Measurements from ENCODE around the gene FAM83D.

The FAM83D gene

GRCh38 chr20:38953630-38954340 is 27.6 kb downstream of the FAM83D start:
- TF ChIP-seq TAF1 (IDR thresholded peaks at IDR 0.05; ENCODE audit: low read depth): no peak
- no peak for TF ChIP-seq NFIC (IDR thresholded peaks at IDR 0.05)
- TF ChIP-seq CEBPB (IDR thresholded peaks at IDR 0.05): no peak
- no peak for TF ChIP-seq FOXM1 (IDR thresholded peaks at IDR 0.05; ENCODE audit: borderline replicate concordance, low read depth)
- no peak for TF ChIP-seq YY1 (IDR thresholded peaks at IDR 0.05; ENCODE audit: low read depth)
- TF ChIP-seq EP300 (IDR thresholded peaks at IDR 0.05; ENCODE audit: borderline replicate concordance): no peak
- no peak for TF ChIP-seq EGR1 (IDR thresholded peaks at IDR 0.05)
- no peak for TF ChIP-seq CREB1 (IDR thresholded peaks at IDR 0.05; ENCODE audit: low read depth)
- no peak for TF ChIP-seq REST (IDR thresholded peaks at IDR 0.05; ENCODE audit: low read depth)
- TF ChIP-seq USF1 (IDR thresholded peaks at IDR 0.05): no peak
- no peak for TF ChIP-seq TCF12 (IDR thresholded peaks at IDR 0.05; ENCODE audit: low read depth)

- TF ChIP-seq TAF1 (IDR thresholded peaks at IDR 0.05; ENCODE audit: low read depth) (no peak), NFIC (IDR thresholded peaks at IDR 0.05) (no peak), TCF12 (IDR thresholded peaks at IDR 0.05; ENCODE audit: low read depth) (no peak), YY1 (IDR thresholded peaks at IDR 0.05; ENCODE audit: low read depth) (no peak), CREB1 (IDR thresholded peaks at IDR 0.05; ENCODE audit: low read depth) (no peak), USF1 (IDR thresholded peaks at IDR 0.05) (no peak), CEBPB (IDR thresholded peaks at IDR 0.05) (no peak), REST (IDR thresholded peaks at IDR 0.05; ENCODE audit: low read depth) (no peak), TEAD4 (IDR thresholded peaks at IDR 0.05) (no peak), FOXM1 (IDR thresholded peaks at IDR 0.05; ENCODE audit: borderline replicate concordance, low read depth) (no peak), RAD21 (IDR thresholded peaks at IDR 0.05; ENCODE audit: low read depth) (no peak), ZBTB7A (IDR thresholded peaks at IDR 0.05; ENCODE audit: low read depth) (no peak), EGR1 (IDR thresholded peaks at IDR 0.05) (no peak), MAX (IDR thresholded peaks at IDR 0.05) (no peak), EP300 (IDR thresholded peaks at IDR 0.05; ENCODE audit: borderline replicate concordance) (no peak)
Measured at GRCh38 chr20:38957235-38957876, 31.1 kb downstream of the FAM83D start.

- no peak for TF ChIP-seq FOXM1 (IDR thresholded peaks at IDR 0.05; ENCODE audit: borderline replicate concordance, low read depth)
- no peak for TF ChIP-seq TCF12 (IDR thresholded peaks at IDR 0.05; ENCODE audit: low read depth)
- TF ChIP-seq EGR1 (IDR thresholded peaks at IDR 0.05): no peak
- TF ChIP-seq YY1 (IDR thresholded peaks at IDR 0.05; ENCODE audit: low read depth): no peak
- no peak for TF ChIP-seq TAF1 (IDR thresholded peaks at IDR 0.05; ENCODE audit: low read depth)
- TF ChIP-seq USF1 (IDR thresholded peaks at IDR 0.05): no peak
- TF ChIP-seq ZBTB7A (IDR thresholded peaks at IDR 0.05; ENCODE audit: low read depth): no peak
- no peak for TF ChIP-seq TEAD4 (IDR thresholded peaks at IDR 0.05)
- no peak for TF ChIP-seq NFIC (IDR thresholded peaks at IDR 0.05)
- no peak for TF ChIP-seq EP300 (IDR thresholded peaks at IDR 0.05; ENCODE audit: borderline replicate concordance)
- TF ChIP-seq REST (IDR thresholded peaks at IDR 0.05; ENCODE audit: low read depth): no peak
- TF ChIP-seq CREB1 (IDR thresholded peaks at IDR 0.05; ENCODE audit: low read depth): no peak
Measured at GRCh38 chr20:38957915-38958485, 31.8 kb downstream of the FAM83D start.

All from Ishikawa (cell line).